SK-N-SH (cell line): Measurements from ENCODE around the gene CDKAL1. TPM values are rescaled to one million over a fixed set of nuclear protein-coding genes. Genes with fewer than 3 reads are reported as not detected.
"Not testable (repeated sequence)": the region's sequence is repeated elsewhere in the genome, so short reads cannot be mapped to it uniquely, and the experiment has no call there.

Source experiments
- CTCF ChIA-PET: fragments of 300-600, 350-600 bp; formaldehyde crosslinking; extraction: SDS; loops from one replicate; lab custom pipeline; 2021; lab: Yijun Ruan, JAX
- POLR2A ChIA-PET: fragments of 350-600 bp; sonication (Branson Sonifier 250); formaldehyde crosslinking; extraction: SDS; loops from one replicate; lab custom pipeline; 2020; ENCODE audit warnings: antibody characterized with exemption, inconsistent platforms; lab: Yijun Ruan, JAX
- DNase-seq: peaks from one replicate; pipeline ENCODE4 v3.0.0; 2012
- H2AFZ ChIP-seq: fragments of 200-600 bp; sonication (generic); 2 replicates; pipeline ENCODE4 v1.8.1; 2016; ENCODE audit warnings: antibody characterized with exemption, mild to moderate bottlenecking, low read depth
- H3F3A ChIP-seq: fragments of 200-600 bp; sonication (generic); replicated peaks from 2 replicates; pipeline ENCODE3; 2016; ENCODE audit warnings: antibody characterized with exemption, mild to moderate bottlenecking; ENCODE audit not compliant: insufficient read depth
- H3K27ac ChIP-seq, 2 experiments: fragments of 200-500 bp in 1 of 2; fragments of 200-600 bp in 1 of 2; sonication (Bioruptor generic) in 1 of 2; sonication (generic), shearing (Covaris generic) in 1 of 2; 2 replicates each; pipeline versions ENCODE4 v1.5.1 to v1.6.1; 2014 to 2016; ENCODE audit warnings: low read depth in 2 of 2, inconsistent platforms in 1 of 2, low read length in 1 of 2, mild to moderate bottlenecking in 1 of 2, mixed read lengths in 1 of 2
- H3K27me3 ChIP-seq: fragments of 200-600 bp; sonication (generic), shearing (Covaris generic); 2 replicates; pipeline ENCODE4 v1.6.1; 2016; ENCODE audit warnings: mixed run types; ENCODE audit not compliant: insufficient read depth
- H3K36me3 ChIP-seq, 2 experiments: fragments of 200-500 bp in 1 of 2; fragments of 200-600 bp in 1 of 2; sonication (Bioruptor generic) in 1 of 2; sonication (generic) in 1 of 2; replicated peaks in 1 of 2; 2 replicates each; pipeline versions ENCODE3 to v1.5.1; 2014 to 2016; ENCODE audit warnings: low read length in 1 of 2, mild to moderate bottlenecking in 1 of 2; ENCODE audit not compliant: insufficient read depth in 2 of 2, control insufficient read depth in 1 of 2
- H3K4me1 ChIP-seq, 2 experiments: fragments of 200-500 bp in 1 of 2; fragments of 200-600 bp in 1 of 2; sonication (Bioruptor generic) in 1 of 2; sonication (generic), shearing (Covaris generic) in 1 of 2; 2 replicates each; pipeline versions ENCODE4 v1.5.1 to v1.6.1; 2014 to 2016; ENCODE audit warnings: low read depth in 1 of 2, low read length in 1 of 2, mixed run types in 1 of 2; ENCODE audit not compliant: insufficient read depth in 2 of 2, control insufficient read depth in 1 of 2
- H3K4me2 ChIP-seq: fragments of 200-600 bp; sonication (generic), shearing (Covaris generic); 2 replicates; pipeline ENCODE4 v1.6.1; 2017; ENCODE audit warnings: mixed run types
- H3K4me3 ChIP-seq, 2 experiments: fragments of 200-500 bp in 1 of 2; fragments of 200-600 bp in 1 of 2; sonication (Bioruptor generic) in 1 of 2; sonication (generic), shearing (Covaris generic) in 1 of 2; 2 replicates each; pipeline versions ENCODE4 v1.5.1 to v1.8.1; 2014 to 2016; ENCODE audit warnings: low read depth in 2 of 2, inconsistent platforms in 1 of 2, low read length in 1 of 2, mild to moderate bottlenecking in 1 of 2, mixed read lengths in 1 of 2, moderate library complexity in 1 of 2
- H3K79me2 ChIP-seq: fragments of 200-600 bp; sonication (generic); 2 replicates; pipeline ENCODE4 v1.8.1; 2017; ENCODE audit warnings: mild to moderate bottlenecking; ENCODE audit not compliant: insufficient read depth
- H3K9ac ChIP-seq: fragments of 200-600 bp; sonication (generic); 2 replicates; pipeline ENCODE4 v1.6.1; 2017; ENCODE audit warnings: mixed run types
- H3K9me2 ChIP-seq: fragments of 200-600 bp; sonication (generic); 2 replicates; pipeline ENCODE4 v1.6.1; 2017; ENCODE audit warnings: mixed run types
- H3K9me3 ChIP-seq: fragments of 200-600 bp; sonication (generic); 2 replicates; pipeline ENCODE4 v1.6.1; 2017; ENCODE audit warnings: mixed run types, mild to moderate bottlenecking, moderate library complexity
- H4K20me1 ChIP-seq: fragments of 200-600 bp; sonication (generic); 2 replicates; pipeline ENCODE4 v1.6.1; 2017; ENCODE audit warnings: mild to moderate bottlenecking, mixed run types; ENCODE audit not compliant: insufficient read depth
- ELF1 ChIP-seq: IDR thresholded peaks from 2 replicates; pipeline ENCODE4 v1.4.0; 2012
- EP300 ChIP-seq, 2 experiments: IDR thresholded peaks; 2 replicates each; pipeline versions ENCODE4 v1.4.0 to v1.6.1; 2012; ENCODE audit warnings: borderline replicate concordance in 1 of 2, low read depth in 1 of 2, low read length in 1 of 2
- GABPA ChIP-seq: IDR thresholded peaks from 2 replicates; pipeline ENCODE4 v1.4.0; 2012; ENCODE audit warnings: low read depth, mild to moderate bottlenecking
- GATA2 ChIP-seq: sonication (generic); formaldehyde crosslinking; IDR thresholded peaks from 2 replicates; pipeline ENCODE4 v1.5.0; 2020; ENCODE audit warnings: mild to moderate bottlenecking, missing genetic modification reagents
- JUND ChIP-seq: IDR thresholded peaks from 2 replicates; pipeline ENCODE4 v1.4.0; 2012
- POLR2AphosphoS5 ChIP-seq: IDR thresholded peaks from 2 replicates; pipeline ENCODE4 v1.6.1; 2012; ENCODE audit warnings: low read depth, low read length
- RAD21 ChIP-seq: IDR thresholded peaks from 2 replicates; pipeline ENCODE4 v1.6.1; 2012; ENCODE audit warnings: mild to moderate bottlenecking, low read length
- RCOR1 ChIP-seq: fragments of 150-350 bp; IDR thresholded peaks from 2 replicates; pipeline ENCODE4 v1.6.1; 2017; ENCODE audit warnings: antibody characterized with exemption, low read length
- REST ChIP-seq: IDR thresholded peaks from 2 replicates; pipeline ENCODE4 v1.6.1; 2012; ENCODE audit warnings: mild to moderate bottlenecking, low read depth, low read length, moderate library complexity
- TAF1 ChIP-seq: IDR thresholded peaks from 2 replicates; pipeline ENCODE4 v1.6.1; 2012; ENCODE audit warnings: low read depth, mild to moderate bottlenecking, low read length, moderate library complexity, borderline replicate concordance
- USF2 ChIP-seq: fragments of 150-350 bp; IDR thresholded peaks from 2 replicates; pipeline ENCODE4 v1.6.1; 2017; ENCODE audit warnings: antibody characterized with exemption, low read length, low read depth, borderline replicate concordance
- YY1 ChIP-seq: IDR thresholded peaks from 2 replicates; pipeline ENCODE4 v1.4.0; 2012; ENCODE audit warnings: low read depth, mild to moderate bottlenecking
- WGBS: methylation state at CpG from one replicate; pipeline ENCODE4 v1.1.6; 2017; ENCODE audit warnings: low lambda C conversion rate; 5-methylcytosine and 5-hydroxymethylcytosine counted together
- polyA plus RNA-seq, 3 experiments: library from polyadenylated mRNA; depleted of rRNA; stranded (reverse); fragments of >200 nt; gene quantifications; 2 replicates each; pipeline ENCODE4 v1.2.3, GENCODE V29; 2012
- TF ChIP-seq, protein P1 (sequence below): IDR thresholded peaks from 2 replicates; pipeline ENCODE4 v1.4.0; 2012; ENCODE audit warnings: low read depth, borderline replicate concordance

The CDKAL1 gene
- polyA plus RNA-seq, 1 of the 3 experiments (the other 2 are of a cell fraction): 2.6 TPM

- Histone ChIP-seq H3K27me3 (no peaks in the 10 kb centered on the region), H3K27ac (no peak overlapping the region), H4K20me1 (no peaks in the 10 kb centered on the region), H3K9ac (no peak overlapping the region), H3K9me3 (no peaks in the 10 kb centered on the region), H3K4me3 (no peak overlapping the region), H3K79me2 (no peaks in the 10 kb centered on the region), H3K9me2 (no peaks in the 10 kb centered on the region), H3K36me3 (peaks cover 0 to 6% of the 10 kb centered on the region in 2 experiments), H3K4me1 (no peaks in the 10 kb centered on the region), H3F3A (no peaks in the 10 kb centered on the region), H3K4me2 (no peak overlapping the region), H2AFZ (no peak overlapping the region)
- ChIA-PET POLR2A (no interaction called here), CTCF (interaction anchor here (0.8 kb wide), 1 partner anchor 19 kb away, joined by 3 read pairs; no protein-coding TSS in a partner anchor)
- TF ChIP-seq USF2 (no peak), ELF1 (no peak), YY1 (no peak), REST (no peak), POLR2AphosphoS5 (no peak), GABPA (no peak), RAD21 (no peak), TAF1 (no peak), RCOR1 (no peak), GATA2 (CRISPR knock-in tag) (no peak), JUND (no peak), EP300 (IDR thresholded peaks at IDR 0.05; ENCODE audit: borderline replicate concordance in 1 of 2, low read depth in 1 of 2, low read length in 1 of 2) (no peak)
- TF ChIP-seq, protein P1, sequence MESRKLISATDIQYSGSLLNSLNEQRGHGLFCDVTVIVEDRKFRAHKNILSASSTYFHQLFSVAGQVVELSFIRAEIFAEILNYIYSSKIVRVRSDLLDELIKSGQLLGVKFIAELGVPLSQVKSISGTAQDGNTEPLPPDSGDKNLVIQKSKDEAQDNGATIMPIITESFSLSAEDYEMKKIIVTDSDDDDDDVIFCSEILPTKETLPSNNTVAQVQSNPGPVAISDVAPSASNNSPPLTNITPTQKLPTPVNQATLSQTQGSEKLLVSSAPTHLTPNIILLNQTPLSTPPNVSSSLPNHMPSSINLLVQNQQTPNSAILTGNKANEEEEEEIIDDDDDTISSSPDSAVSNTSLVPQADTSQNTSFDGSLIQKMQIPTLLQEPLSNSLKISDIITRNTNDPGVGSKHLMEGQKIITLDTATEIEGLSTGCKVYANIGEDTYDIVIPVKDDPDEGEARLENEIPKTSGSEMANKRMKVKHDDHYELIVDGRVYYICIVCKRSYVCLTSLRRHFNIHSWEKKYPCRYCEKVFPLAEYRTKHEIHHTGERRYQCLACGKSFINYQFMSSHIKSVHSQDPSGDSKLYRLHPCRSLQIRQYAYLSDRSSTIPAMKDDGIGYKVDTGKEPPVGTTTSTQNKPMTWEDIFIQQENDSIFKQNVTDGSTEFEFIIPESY: no peak
- no peak for DNase-seq
- 84% methylated on average over 6 of the region's 6 CpGs for WGBS
Measured at GRCh38 chr6:20724443-20725190, 190.4 kb downstream of the CDKAL1 start.

- H3K9me3 ChIP-seq, H3K4me2 ChIP-seq, H3K9me2 ChIP-seq, H3K27ac ChIP-seq, POLR2A ChIA-PET, DNase-seq, CTCF ChIA-PET, H2AFZ ChIP-seq, H3K27me3 ChIP-seq, H3K4me3 ChIP-seq, H3K36me3 ChIP-seq, H3F3A ChIP-seq, H4K20me1 ChIP-seq, H3K79me2 ChIP-seq, H3K4me1 ChIP-seq, H3K9ac ChIP-seq: not testable (repeated sequence)
- WGBS: 98% methylated on average over 3 of the region's 3 CpGs
Measured at GRCh38 chr6:20725235-20725634, 191.0 kb downstream of the CDKAL1 start.
